Neural progenitor cell (in vitro differentiated cells): ENCODE data around the gene TF.

ENCODE experiments used
- EZH2 ChIP-seq: fragments of 200-600 bp; sonication (generic); IDR thresholded peaks from 2 replicates; pipeline ENCODE4 v1.6.1; 2017; ENCODE audit warnings: antibody characterized with exemption, mild to moderate bottlenecking, moderate library complexity
- EZH2phosphoT487 ChIP-seq: fragments of 200-600 bp; sonication (generic); IDR thresholded peaks from 2 replicates; pipeline ENCODE4 v1.6.1; 2017; ENCODE audit warnings: antibody characterized with exemption
- TF ChIP-seq, protein P1 (sequence below): fragments of 200-600 bp; sonication (generic); IDR thresholded peaks from 2 replicates; pipeline ENCODE4 v1.5.1; 2017; ENCODE audit warnings: antibody characterized with exemption, mild to moderate bottlenecking

- TF ChIP-seq, protein P1, sequence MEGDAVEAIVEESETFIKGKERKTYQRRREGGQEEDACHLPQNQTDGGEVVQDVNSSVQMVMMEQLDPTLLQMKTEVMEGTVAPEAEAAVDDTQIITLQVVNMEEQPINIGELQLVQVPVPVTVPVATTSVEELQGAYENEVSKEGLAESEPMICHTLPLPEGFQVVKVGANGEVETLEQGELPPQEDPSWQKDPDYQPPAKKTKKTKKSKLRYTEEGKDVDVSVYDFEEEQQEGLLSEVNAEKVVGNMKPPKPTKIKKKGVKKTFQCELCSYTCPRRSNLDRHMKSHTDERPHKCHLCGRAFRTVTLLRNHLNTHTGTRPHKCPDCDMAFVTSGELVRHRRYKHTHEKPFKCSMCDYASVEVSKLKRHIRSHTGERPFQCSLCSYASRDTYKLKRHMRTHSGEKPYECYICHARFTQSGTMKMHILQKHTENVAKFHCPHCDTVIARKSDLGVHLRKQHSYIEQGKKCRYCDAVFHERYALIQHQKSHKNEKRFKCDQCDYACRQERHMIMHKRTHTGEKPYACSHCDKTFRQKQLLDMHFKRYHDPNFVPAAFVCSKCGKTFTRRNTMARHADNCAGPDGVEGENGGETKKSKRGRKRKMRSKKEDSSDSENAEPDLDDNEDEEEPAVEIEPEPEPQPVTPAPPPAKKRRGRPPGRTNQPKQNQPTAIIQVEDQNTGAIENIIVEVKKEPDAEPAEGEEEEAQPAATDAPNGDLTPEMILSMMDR = no peak
- no peak for TF ChIP-seq EZH2
- TF ChIP-seq EZH2phosphoT487 = no peak
Measured at GRCh38 chr3:133745108-133745507, 1.1 kb upstream of the TF start.
